Activated CD4-positive, alpha-beta T cell treated with anti-CD3 and anti-CD28 coated beads, Interleukin-2, amount 50 U/mL, for 48 hours (primary cell): ENCODE data around the gene IGF2BP1.
A peak's percentile ranks its signal among the peaks of the same experiment; 100 is the strongest.

Source experiments
- DNase-seq, 2 experiments: peaks; one replicate each; pipeline ENCODE4 v3.0.0-alpha.2; 2020

Gene IGF2BP1

GRCh38 chr17:48997103-48997826 is at the start of gene IGF2BP1:
TSS of gene IGF2BP1 (plus strand) at chr17:48997385. CDS start at chr17:48997746, 361 bp downstream.
- DNase-seq, result peak; percentile 28 to 40

DNA sequence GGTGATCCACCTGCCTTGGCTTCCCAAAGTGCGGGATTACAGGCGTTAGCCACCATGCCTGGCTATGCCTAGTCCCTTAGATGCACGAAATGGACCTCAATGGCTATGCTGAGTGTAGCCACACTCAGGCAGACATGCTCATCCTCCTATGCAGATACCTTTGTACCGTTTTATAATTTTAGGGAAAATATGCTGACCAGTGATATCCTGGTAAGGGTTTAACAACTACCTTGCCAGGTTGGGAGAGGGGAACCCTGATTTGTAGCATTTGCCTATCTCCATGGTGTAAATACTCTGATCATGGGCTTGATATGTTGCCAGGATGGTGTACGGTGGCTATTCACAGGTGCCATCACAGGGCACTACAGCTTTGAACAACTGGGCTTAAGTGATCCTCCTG is 45.6 kb upstream of the IGF2BP1 start:
- DNase-seq, result no peak

GRCh38 chr17:48952904-48953303 is 44.3 kb upstream of the IGF2BP1 start:
- no peak for DNase-seq

DNA sequence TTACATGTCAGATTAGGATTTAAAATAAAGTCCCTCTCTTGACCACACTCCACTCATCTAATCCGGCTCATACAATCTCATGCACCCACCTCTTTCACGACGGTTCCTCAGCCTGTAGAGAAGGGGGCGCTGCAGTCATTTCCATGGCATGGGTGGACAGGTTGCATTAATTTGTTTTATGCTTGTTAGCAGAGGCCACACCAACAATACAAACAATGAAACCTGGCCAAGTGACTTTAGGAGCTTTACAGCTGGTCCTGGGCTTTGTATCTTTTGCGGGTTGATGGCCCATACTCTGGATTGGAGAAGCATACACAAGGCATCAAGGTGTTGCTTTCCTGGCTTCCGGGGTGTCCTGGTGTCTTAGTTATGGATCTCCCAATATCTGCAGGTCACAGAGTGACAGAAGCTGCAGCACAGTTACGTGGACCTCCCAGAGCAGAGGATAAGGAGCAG is 42.9 kb upstream of the IGF2BP1 start:
- DNase-seq, result no peak

DNA sequence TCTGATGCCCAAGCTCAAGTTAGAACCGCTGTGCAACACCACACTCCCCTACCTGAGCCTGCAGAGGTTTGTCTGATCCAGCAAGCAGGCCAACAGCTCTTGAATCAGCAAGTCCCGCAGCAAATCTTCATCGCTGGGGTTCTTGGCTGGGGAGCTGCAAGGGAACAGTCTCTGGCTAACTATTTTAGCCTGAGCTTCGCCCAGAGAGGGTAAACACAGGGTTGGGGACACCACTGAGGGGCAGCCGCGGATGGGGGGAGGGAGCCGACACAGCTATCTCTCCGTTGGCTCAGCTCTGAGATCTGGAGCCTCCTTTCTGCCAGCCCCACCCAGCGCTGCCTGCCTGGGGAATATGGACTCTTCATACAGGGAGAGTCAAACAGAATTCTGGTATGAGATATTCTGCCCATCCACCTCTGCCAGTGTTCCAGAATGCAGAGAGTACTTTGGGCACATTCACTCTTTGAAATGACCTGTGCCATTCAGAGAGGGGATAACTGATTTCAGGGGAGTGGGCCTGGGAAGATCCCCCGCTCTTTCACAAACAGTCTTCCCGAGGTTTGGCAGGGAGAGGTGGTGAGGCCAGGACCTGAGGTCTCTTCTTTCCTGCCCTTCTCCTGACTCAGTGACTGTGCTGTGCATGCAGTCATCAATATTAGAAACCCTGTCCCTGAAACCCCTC is 36.2 kb upstream of the IGF2BP1 start:
- no peak for DNase-seq

DNA sequence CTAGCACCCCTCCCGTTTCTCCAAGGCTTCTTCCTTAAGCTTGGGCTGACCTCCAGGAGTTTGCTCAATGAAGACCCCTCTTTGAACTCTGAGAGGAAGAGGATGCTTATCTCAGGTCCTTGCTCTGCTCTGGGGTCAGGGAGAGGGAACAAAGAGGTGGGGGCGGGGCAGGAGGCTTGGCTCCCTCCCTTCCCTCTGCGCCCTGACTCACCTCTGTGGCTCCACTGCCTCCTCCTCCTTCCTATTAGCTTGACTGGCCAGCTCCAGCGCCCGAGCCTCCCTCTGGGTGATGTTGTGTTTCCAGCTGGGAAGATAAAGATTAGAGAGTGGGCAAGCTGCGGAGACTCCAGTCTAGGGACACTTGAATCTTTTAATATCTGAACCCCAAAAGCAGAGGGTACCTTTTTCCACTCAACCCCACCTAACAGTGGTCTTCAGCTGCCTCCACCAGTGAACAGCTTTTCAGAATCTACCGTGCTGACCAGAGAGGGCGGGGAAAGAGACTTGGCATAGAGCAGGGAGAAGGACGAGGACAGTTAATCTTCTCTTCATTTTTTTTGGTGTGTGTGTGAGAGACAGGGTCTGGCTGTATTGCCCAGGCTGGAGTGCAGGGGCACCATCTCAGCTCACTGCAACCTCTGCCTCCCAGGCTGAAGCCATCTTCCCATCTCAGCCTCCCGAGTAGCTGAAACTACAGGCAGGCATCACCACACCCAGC is 35.5 kb upstream of the IGF2BP1 start:
- no peak for DNase-seq

GRCh38 chr17:48970224-48970623 is 27.0 kb upstream of the IGF2BP1 start:
- DNase-seq, result no peak

GRCh38 chr17:48970865-48971687 is 26.1 kb upstream of the IGF2BP1 start:
- DNase-seq, result no peak

- DNase-seq, result no peak
These were observed 24.5 kb upstream of the IGF2BP1 start for GRCh38 chr17:48972749-48973097.

DNA sequence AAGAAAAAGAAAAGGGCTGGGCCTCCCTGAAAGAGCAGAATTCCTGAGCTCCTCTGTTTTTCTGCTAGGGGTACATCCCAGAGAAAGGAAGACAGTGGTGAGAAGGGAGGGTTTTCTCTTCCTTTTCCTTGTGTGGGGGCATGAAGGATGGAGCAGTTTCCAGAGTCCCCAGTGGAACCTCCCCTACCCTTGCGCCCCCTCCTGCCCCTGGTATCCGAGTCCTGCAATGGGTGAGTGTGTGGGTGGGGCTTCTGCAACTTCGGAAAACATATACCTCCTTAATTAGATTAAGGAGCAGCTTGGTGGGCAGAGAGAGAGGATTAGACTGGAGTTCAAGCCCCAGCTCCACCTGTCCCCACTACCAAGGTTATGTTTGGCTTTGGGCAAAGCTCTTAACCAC is 23.4 kb upstream of the IGF2BP1 start:
- no peak for DNase-seq

DNA sequence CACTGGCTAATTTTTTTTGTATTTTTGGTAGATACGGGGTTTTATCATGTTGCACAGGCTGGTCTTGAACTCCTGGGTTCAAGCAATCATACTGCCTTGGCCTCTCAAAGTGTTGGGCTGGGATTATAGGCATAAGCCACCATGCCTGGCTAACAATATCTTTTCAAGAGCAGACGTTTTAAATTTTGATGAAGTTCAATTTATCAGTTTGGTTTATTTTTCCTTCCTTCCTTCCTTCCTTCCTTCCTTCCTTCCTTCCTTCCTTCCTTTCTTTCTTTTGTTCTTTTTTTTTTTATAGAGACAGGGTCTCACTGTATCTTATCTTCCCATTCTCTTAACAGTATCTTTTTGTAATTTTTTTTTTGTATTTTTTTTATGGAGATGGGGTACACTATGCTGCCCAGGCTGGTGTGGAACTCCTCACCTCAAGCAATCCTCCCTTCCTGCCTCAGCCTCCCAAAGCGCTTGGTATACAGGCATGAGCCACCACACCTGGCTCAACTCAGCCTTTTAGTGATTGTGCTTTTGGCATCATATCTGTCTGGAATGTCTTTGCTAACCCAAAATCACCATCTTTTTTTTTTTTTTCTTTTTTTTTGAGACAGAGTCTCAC is 15.2 kb upstream of the IGF2BP1 start:
- no peak for DNase-seq

DNA sequence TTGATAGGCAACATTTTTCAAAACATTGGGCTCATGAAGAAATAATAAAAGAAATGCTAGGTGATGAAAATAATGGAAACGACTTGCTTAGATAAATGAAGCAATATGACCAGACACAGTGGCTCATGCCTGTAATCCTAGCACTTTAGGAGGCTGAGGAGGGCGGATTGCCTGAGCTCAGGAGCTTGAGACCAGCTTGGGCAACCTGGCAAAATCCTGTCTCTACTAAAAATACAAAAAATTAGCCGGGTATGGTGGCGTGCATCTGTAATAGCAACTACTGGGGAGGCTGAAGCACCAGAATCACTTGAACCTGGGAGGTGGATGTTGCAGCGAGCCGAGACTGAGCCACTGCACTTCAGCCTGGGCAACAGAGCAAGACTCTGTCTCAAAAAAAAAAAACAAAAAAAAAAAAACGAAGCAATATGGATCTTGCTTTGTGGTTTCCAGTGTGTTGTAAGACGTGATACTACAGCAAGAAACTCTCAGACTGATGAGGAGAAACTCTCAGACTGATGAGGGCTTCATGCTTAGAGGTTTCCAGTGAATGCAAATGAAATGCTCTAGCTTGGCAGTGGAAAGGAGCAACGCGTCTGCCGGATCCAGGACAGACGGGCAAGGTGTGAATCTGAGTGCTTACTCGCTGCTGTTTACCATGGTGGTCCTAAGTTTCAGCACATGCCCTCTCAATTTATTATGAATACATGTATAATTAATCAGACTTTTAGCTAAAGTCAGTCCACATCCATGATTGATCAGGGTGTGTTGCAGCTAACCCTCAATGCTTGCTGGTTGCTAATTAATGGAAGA is 11.5 kb upstream of the IGF2BP1 start:
- no peak for DNase-seq

- DNase-seq, result no peak
These were observed 8.1 kb upstream of the IGF2BP1 start for GRCh38 chr17:48989100-48989499.

DNA sequence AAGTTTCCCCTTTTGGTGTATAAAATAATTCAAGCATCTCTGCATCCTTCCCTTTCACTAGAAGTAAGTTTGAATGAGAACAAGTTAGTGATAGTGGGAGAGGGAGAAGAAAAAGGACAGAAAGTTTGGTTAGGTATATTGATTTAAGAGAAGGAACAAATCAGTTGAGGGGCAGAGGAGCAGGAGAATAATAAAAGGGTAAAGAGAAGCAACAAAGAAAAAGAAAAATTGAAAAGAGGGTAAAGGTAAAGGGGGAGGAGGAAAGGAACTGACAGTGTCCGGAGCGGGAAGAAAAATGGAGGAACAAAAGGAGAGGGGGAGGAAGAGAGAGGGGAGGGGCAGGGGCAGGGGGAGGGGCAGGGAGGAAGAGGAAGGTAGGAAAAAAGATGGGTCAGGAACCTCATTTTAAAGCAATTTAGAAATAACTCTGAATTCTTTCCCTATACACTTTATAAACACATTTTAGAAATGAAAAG is 6.3 kb upstream of the IGF2BP1 start:
- no peak for DNase-seq

GRCh38 chr17:48992444-48992843 is 4.7 kb upstream of the IGF2BP1 start:
- no peak for DNase-seq

GRCh38 chr17:48993305-48993704 is 3.9 kb upstream of the IGF2BP1 start:
- DNase-seq, result no peak

GRCh38 chr17:48993951-48994350 is 3.2 kb upstream of the IGF2BP1 start:
- DNase-seq, result no peak

DNA sequence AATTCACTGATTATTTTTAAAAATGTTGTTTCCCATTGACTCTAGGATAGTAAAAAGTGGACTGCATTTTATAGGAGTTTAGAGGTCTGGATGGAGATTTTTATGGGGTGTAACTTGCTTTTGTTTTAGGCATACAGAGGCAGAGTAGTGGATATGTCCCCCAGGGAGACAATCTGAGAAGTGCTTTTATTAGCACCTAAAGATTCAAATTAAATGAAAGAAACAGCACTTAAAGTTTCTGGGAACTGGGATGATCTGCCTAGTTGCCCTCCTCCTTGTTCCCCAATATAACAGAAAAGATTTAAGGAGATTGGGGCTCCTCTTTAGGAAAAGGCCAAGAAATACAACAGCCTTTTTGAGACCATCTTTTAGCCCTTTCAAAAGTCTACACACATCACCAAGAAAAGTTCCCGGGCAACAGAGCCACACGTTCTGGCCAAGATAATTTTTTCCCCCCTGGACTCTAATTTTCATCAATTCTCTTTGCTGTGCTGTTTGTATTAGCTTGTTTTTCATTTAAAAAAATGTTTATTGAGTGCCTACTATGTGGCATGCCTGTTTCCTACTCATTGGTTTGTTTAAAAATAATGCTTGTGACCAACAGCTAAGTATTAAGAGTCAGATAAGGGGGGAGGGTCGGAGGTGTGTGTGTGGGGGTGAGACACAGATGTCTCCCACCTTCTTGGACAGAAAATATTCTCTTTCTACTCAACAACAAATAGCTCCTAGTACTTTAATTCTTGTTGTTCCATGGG is 2.5 kb upstream of the IGF2BP1 start:
- no peak for DNase-seq

DNA sequence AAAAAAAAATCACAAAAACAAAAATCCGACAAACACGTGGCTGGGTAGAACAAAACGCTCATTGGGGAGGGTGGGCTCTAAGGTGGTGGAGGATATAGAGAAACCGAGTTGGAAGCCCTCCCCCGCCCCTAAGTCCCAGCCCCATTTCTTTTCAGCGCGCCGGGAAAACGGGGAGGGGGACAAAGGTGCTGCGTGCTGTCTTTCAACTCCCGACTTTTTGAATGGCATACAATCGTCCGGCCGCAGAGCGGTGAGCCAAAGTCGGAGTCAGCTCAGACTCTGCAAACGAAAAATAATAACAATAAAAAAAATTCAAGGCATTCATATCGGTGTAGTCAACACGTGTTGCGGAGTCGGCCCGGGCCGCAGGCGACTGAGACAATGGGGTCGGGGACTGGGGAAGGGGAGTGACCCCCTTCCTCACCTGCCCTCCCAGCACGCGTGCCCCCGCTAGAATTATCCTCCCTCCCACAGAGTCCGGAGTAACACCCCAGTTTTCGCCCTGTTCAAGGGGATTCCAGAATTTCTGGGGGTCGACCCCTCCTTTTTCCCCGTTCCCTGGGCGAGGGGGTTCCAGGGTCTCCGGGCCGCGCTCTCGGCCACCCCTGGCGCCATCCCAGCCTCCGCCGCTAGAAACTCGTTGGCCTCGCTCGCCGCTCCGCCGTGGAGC is 1.7 kb upstream of the IGF2BP1 start:
- DNase-seq, result peak in 1 of 2 experiments; percentile 9
